OCI-M1 (cell line): ENCODE results near the gene ADPRS.

ENCODE experiments used
- DNase-seq: peaks from one replicate; lab custom pipeline; 2025; lab: John Stamatoyannopoulos, UW

Gene ADPRS

GRCh38 chr1:36088577-36089392, at the start of gene ADPRS:
Gene ADPRS (plus strand): TSS chr1:36088892. CDS start chr1:36088905, 13 bp downstream.
- peak; percentile 90 for DNase-seq

GRCh38 chr1:36040238-36040637, 48.5 kb upstream of the ADPRS start:
- no peak for DNase-seq

- DNase-seq, result no peak
These were observed 36.9 kb upstream of the ADPRS start for GRCh38 chr1:36051821-36052220.

- no peak for DNase-seq
These were observed 34.7 kb upstream of the ADPRS start for GRCh38 chr1:36053978-36054377.

GRCh38 chr1:36055706-36056105, 33.0 kb upstream of the ADPRS start:
- DNase-seq, result no peak

- no peak for DNase-seq
These were observed 26.4 kb upstream of the ADPRS start for GRCh38 chr1:36062315-36062714.

GRCh38 chr1:36067871-36068270, 20.8 kb upstream of the ADPRS start:
- DNase-seq, result no peak

GRCh38 chr1:36068866-36069265, 19.8 kb upstream of the ADPRS start:
- no peak for DNase-seq

GRCh38 chr1:36070349-36070748, 18.3 kb upstream of the ADPRS start:
- no peak for DNase-seq

- DNase-seq, result no peak
These were observed 11.6 kb upstream of the ADPRS start for GRCh38 chr1:36076979-36077573.

GRCh38 chr1:36080236-36080635, 8.5 kb upstream of the ADPRS start:
- no peak for DNase-seq

- no peak for DNase-seq
These were observed 7.9 kb upstream of the ADPRS start for GRCh38 chr1:36080801-36081200.

- no peak for DNase-seq
These were observed 6.7 kb upstream of the ADPRS start for GRCh38 chr1:36081926-36082485.

- DNase-seq, result no peak
These were observed 5.5 kb upstream of the ADPRS start for GRCh38 chr1:36083219-36083618.

GRCh38 chr1:36083635-36084496, 4.8 kb upstream of the ADPRS start, which contains the start of gene TEKT2:
Gene TEKT2 (plus strand): TSS chr1:36084094. CDS start chr1:36084922, 828 bp downstream.
- DNase-seq, result no peak

GRCh38 chr1:36084497-36085115, 4.1 kb upstream of the ADPRS start:
- no peak for DNase-seq

- DNase-seq, result no peak
These were observed 3.6 kb upstream of the ADPRS start for GRCh38 chr1:36085126-36085525.

- DNase-seq, result no peak
These were observed 2.8 kb upstream of the ADPRS start for GRCh38 chr1:36085686-36086526.

GRCh38 chr1:36086529-36087232, 2.0 kb upstream of the ADPRS start:
- no peak for DNase-seq
